A549 (cell line): ENCODE results near the gene MNX1. TPM values are rescaled to one million over a fixed set of nuclear protein-coding genes. Genes with fewer than 3 reads are reported as not detected.

Experiments used
- ATAC-seq, 2 experiments: fragments of 200-7000 bp in 1 of 2; fragments of >200 bp in 1 of 2; cut with Nextera tagmentation in 1 of 2; cut with Tn5 transposase in 1 of 2; 3 replicates each; pipeline versions ENCODE4 v1.8.0 to v1.9.1; 2018 to 2020; ENCODE audit warnings: mild to moderate bottlenecking in 1 of 2, moderate library complexity in 1 of 2
- CTCF ChIA-PET: fragments of 300-600 bp; sonication (Branson Sonifier 250); formaldehyde crosslinking; extraction: SDS; loops from one replicate; lab custom pipeline; 2021; ENCODE audit warnings: antibody characterized with exemption, inconsistent platforms; lab: Yijun Ruan, JAX
- POLR2A ChIA-PET: fragments of 350-600 bp; formaldehyde crosslinking; extraction: SDS; loops from one replicate; lab custom pipeline; 2021; ENCODE audit warnings: antibody characterized with exemption, inconsistent platforms; lab: Yijun Ruan, JAX
- DNase-seq, 2 experiments: peaks; one replicate each; pipeline versions ENCODE4 v3.0.0 to v3.0.0-alpha.2; 2011 to 2016; ENCODE audit warnings: low read depth in 1 of 2, low spot score in 1 of 2
- FAIRE-seq: peaks from 2 replicates; lab custom pipeline; 2011; peaks lifted over from hg19 to GRCh38; lab: Jason Lieb, UNC
- H3K27ac ChIP-seq, 2 experiments: fragments of >200 bp; sonication (Bioruptor Twin); formaldehyde crosslinking; 3 replicates each; pipeline ENCODE4 v1.5.1; 2016 to 2017
- H3K4me1 ChIP-seq: fragments of >200 bp; sonication (Bioruptor Twin); formaldehyde crosslinking; 3 replicates; pipeline ENCODE4 v1.6.1; 2016
- H3K4me2 ChIP-seq: fragments of >200 bp; sonication (Bioruptor Twin); formaldehyde crosslinking; 3 replicates; pipeline ENCODE4 v1.6.1; 2016
- H3K4me3 ChIP-seq: fragments of >200 bp; sonication (Bioruptor Twin); formaldehyde crosslinking; 3 replicates; pipeline ENCODE4 v1.5.1; 2016
- H3K9me3 ChIP-seq: fragments of >200 bp; sonication (Bioruptor Twin); formaldehyde crosslinking; 3 replicates; pipeline ENCODE4 v1.6.1; 2016
- ATOH8 ChIP-seq: fragments of 250-450 bp; sonication (Bioruptor Pico); IDR thresholded peaks from 2 replicates; pipeline ENCODE4 v1.5.0; 2020; ENCODE audit warnings: low read depth, mild to moderate bottlenecking, moderate library complexity
- BCL3 ChIP-seq: fragments of >200 bp; sonication (Bioruptor Twin); formaldehyde crosslinking; IDR thresholded peaks from 3 replicates; pipeline ENCODE4 v1.6.1; 2016
- BHLHE40 ChIP-seq: IDR thresholded peaks from 2 replicates; pipeline ENCODE4 v1.6.1; 2012; ENCODE audit warnings: low read depth, low read length, inconsistent platforms
- CEBPB ChIP-seq, 2 experiments: fragments of >200 bp in 1 of 2; sonication (Bioruptor Twin) in 1 of 2; formaldehyde crosslinking in 1 of 2; IDR thresholded peaks; 2 replicates each; pipeline ENCODE4 v1.6.1; 2012 to 2016
- E2F6 ChIP-seq: IDR thresholded peaks from 2 replicates; pipeline ENCODE4 v1.6.1; 2012; ENCODE audit warnings: low read depth, borderline replicate concordance
- ELK1 ChIP-seq: fragments of 150-350 bp; IDR thresholded peaks from 2 replicates; pipeline ENCODE4 v1.6.1; 2014; ENCODE audit warnings: low read depth, mild to moderate bottlenecking, low read length
- ESRRA ChIP-seq: fragments of 150-350 bp; IDR thresholded peaks from 2 replicates; pipeline ENCODE4 v1.6.1; 2014; ENCODE audit warnings: mild to moderate bottlenecking, low read length, borderline replicate concordance
- FOXS1 ChIP-seq: fragments of 250-450 bp; sonication (Bioruptor Pico); IDR thresholded peaks from 2 replicates; pipeline ENCODE4 v1.5.0; 2020; ENCODE audit warnings: mild to moderate bottlenecking, moderate library complexity
- GATA3 ChIP-seq: IDR thresholded peaks from 2 replicates; pipeline ENCODE4 v1.6.1; 2012; ENCODE audit warnings: borderline replicate concordance
- HOXB13 ChIP-seq: fragments of 250-450 bp; sonication (Bioruptor Pico); IDR thresholded peaks from 2 replicates; pipeline ENCODE4 v1.5.0; 2020; ENCODE audit warnings: low read depth, mild to moderate bottlenecking, moderate library complexity
- MAFK ChIP-seq: fragments of 450-650 bp; IDR thresholded peaks from 2 replicates; pipeline ENCODE4 v1.6.1; 2014; ENCODE audit not compliant: partially characterized antibody
- MAX ChIP-seq: IDR thresholded peaks from 2 replicates; pipeline ENCODE4 v1.6.1; 2012
- MYC ChIP-seq: IDR thresholded peaks from 2 replicates; pipeline ENCODE4 v1.6.1; 2012; ENCODE audit warnings: mild to moderate bottlenecking, inconsistent platforms, low read length, improper control_type of control experiment, borderline replicate concordance
- NPAS2 ChIP-seq: fragments of 250-450 bp; sonication (Bioruptor Pico); IDR thresholded peaks from 2 replicates; pipeline ENCODE4 v1.8.0; 2022; ENCODE audit warnings: mild to moderate bottlenecking, moderate library complexity, borderline replicate concordance
- NR3C1 ChIP-seq: fragments of >200 bp; sonication (Bioruptor Twin); formaldehyde crosslinking; IDR thresholded peaks from 3 replicates; pipeline ENCODE4 v1.6.1; 2017
- PBX3 ChIP-seq: IDR thresholded peaks from 2 replicates; pipeline ENCODE4 v1.6.1; 2012
- PHF8 ChIP-seq: fragments of 200-600 bp; sonication (generic); IDR thresholded peaks from 2 replicates; pipeline ENCODE4 v1.6.1; 2016; ENCODE audit warnings: low read depth, mild to moderate bottlenecking, antibody characterized with exemption, moderate library complexity, borderline replicate concordance
- POLR2A ChIP-seq: IDR thresholded peaks from 2 replicates; pipeline ENCODE4 v1.6.1; 2012; ENCODE audit warnings: mild to moderate bottlenecking, low read length
- RAD21 ChIP-seq, 2 experiments: fragments of >200 bp in 1 of 2; sonication (Bioruptor Twin) in 1 of 2; formaldehyde crosslinking in 1 of 2; IDR thresholded peaks in 1 of 2; conservative IDR thresholded peaks in 1 of 2; 2 replicates in 1 of 2; 3 replicates in 1 of 2; pipeline ENCODE4 v1.6.1; 2012 to 2018; ENCODE audit warnings: inconsistent platforms in 1 of 2
- RARB ChIP-seq: fragments of 250-450 bp; sonication (Bioruptor Pico); IDR thresholded peaks from 2 replicates; pipeline ENCODE4 v1.8.0; 2021; ENCODE audit warnings: mild to moderate bottlenecking, moderate library complexity
- RCOR1 ChIP-seq: fragments of 150-350 bp; IDR thresholded peaks from 2 replicates; pipeline ENCODE4 v1.6.1; 2014; ENCODE audit warnings: antibody characterized with exemption, low read length, low read depth
- SMC3 ChIP-seq: fragments of >200 bp; sonication (Bioruptor Twin); formaldehyde crosslinking; IDR thresholded peaks from 3 replicates; pipeline ENCODE4 v1.6.1; 2018; ENCODE audit warnings: inconsistent platforms
- USF2 ChIP-seq: fragments of 450-650 bp; IDR thresholded peaks from 2 replicates; pipeline ENCODE4 v1.6.1; 2014; ENCODE audit warnings: antibody characterized with exemption
- ZC3H11A ChIP-seq: fragments of 450-650 bp; IDR thresholded peaks from 2 replicates; pipeline ENCODE4 v1.6.1; 2014; ENCODE audit warnings: antibody characterized with exemption, mild to moderate bottlenecking
- ZFP36 ChIP-seq: fragments of 450-650 bp; IDR thresholded peaks from 2 replicates; pipeline ENCODE4 v1.6.1; 2014; ENCODE audit warnings: borderline replicate concordance; ENCODE audit not compliant: partially characterized antibody
- WGBS: methylation state at CpG from one replicate; pipeline ENCODE4 v1.1.6; 2017; ENCODE audit errors: missing lambda C conversion rate; 5-methylcytosine and 5-hydroxymethylcytosine counted together
- polyA plus RNA-seq, 4 experiments: library from polyadenylated mRNA; depleted of rRNA in 3 of 4; stranded (reverse); fragments of >200 nt; fragmentation: RNase III in 1 of 4; extraction: RNeasy Plus Mini Kit Qiagen cat#74134 plus additional on column Dnase treatment in 1 of 4; gene quantifications; 2 replicates in 3 of 4; 3 replicates in 1 of 4; pipeline ENCODE4 v1.2.3, GENCODE V29; 2011 to 2017

The MNX1 gene
- polyA plus RNA-seq, 2 of the 4 experiments (the other 2 are of a cell fraction): 0.70 to 4.5 TPM

GRCh38 chr7:157028199-157028903 lies 17.9 kb upstream of the MNX1 start:
- POLR2A ChIA-PET: no interaction called here

DNA sequence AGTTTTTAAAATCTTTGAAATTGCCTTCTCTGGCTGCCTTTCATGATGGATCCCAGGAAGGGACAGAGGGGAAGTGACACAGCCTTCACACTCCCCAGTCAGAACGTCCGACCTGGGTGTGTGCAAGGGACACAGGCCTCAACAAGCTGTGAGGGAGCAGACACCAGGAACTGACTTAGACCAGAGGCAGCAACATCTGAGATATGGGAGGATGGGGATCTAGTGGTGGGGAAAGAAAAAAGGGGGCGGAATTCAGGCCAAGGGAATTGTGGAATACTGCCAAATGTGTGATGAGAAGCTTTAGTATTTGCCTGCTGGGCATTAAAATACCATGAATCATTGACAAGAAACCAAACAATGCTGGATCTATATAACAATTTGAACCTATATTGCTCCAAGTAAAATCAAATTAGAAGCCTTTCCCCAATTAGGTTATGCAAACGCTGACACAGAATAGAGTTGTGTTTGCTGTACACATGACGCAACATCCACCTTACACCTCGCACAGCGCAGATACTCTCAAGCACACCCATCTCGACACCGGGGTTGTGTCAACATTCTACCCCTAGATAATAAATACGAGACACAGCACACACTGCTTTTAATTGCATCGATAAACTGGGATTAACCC lies 17.2 kb upstream of the MNX1 start:
- CTCF ChIA-PET: no interaction called here

More at GRCh38 chr7:157028199-157028903, 17.9 kb upstream of the MNX1 start:
- WGBS: 60% methylated on average over 16 of the region's 16 CpGs
- H3K27ac ChIP-seq: no peak overlapping the region
- H3K4me1 ChIP-seq: peaks cover 11% of the 10 kb centered on the region
- peak overlapping the region; percentile 28 for H3K4me2 ChIP-seq
- no peak overlapping the region for H3K4me3 ChIP-seq
- CTCF ChIA-PET: interaction anchor here (1.6 kb wide), 1 partner anchor 15 kb away, joined by 4 read pairs; no protein-coding TSS in a partner anchor
- ATAC-seq (no peak; a peak in 1 of 6 replicates), FAIRE-seq (no peak), DNase-seq (no peak)
- no peaks in the 10 kb centered on the region for H3K9me3 ChIP-seq
- TF ChIP-seq RAD21 (conservative IDR thresholded peaks at IDR 0.05 in 1 of 2, IDR thresholded peaks at IDR 0.05 in 1 of 2) (no peak), SMC3 (no peak), HOXB13 (no peak), RCOR1 (no peak), PHF8 (no peak), NPAS2 (CRISPR knock-in tag) (no peak), BHLHE40 (no peak), GATA3 (no peak), RARB (CRISPR knock-in tag) (no peak), CEBPB (IDR thresholded peaks at IDR 0.05) (no peak), BCL3 (no peak), FOXS1 (CRISPR knock-in tag) (no peak), MYC (no peak), USF2 (no peak), MAX (no peak), ESRRA (no peak), POLR2A (no peak), MAFK (no peak)

GRCh38 chr7:157024716-157025115 lies 14.3 kb upstream of the MNX1 start:
- no peak for ATAC-seq
- Histone ChIP-seq H3K4me3 (no peak overlapping the region), H3K9me3 (no peaks in the 10 kb centered on the region), H3K27ac (no peak overlapping the region), H3K4me1 (peaks cover 11% of the 10 kb centered on the region), H3K4me2 (no peak overlapping the region)
- CTCF ChIA-PET: interaction anchor here (0.6 kb wide), 1 partner anchor 12 kb away, joined by 3 read pairs; no protein-coding TSS in a partner anchor
- 69% methylated on average over 3 of the region's 3 CpGs for WGBS
- FAIRE-seq: no peak
- no peak for DNase-seq
- POLR2A ChIA-PET: no interaction called here
- TF ChIP-seq PBX3 (no peak), USF2 (no peak), ATOH8 (no peak), E2F6 (no peak), NR3C1 (no peak), GATA3 (no peak), MYC (no peak), CEBPB (IDR thresholded peaks at IDR 0.05) (no peak), ZC3H11A (no peak), ZFP36 (no peak), ELK1 (no peak)

More for the DNA sequence above, 17.2 kb upstream of the MNX1 start:
- Histone ChIP-seq H3K9me3 (no peaks in the 10 kb centered on the region), H3K4me1 (peaks cover 11% of the 10 kb centered on the region), H3K4me3 (no peak overlapping the region), H3K4me2 (peak overlapping the region; percentile 28), H3K27ac (no peak overlapping the region)
- peak in 1 of 2 experiments; percentile 42; a peak in 3 of 6 replicates for ATAC-seq
- 37% methylated on average over 11 of the region's 11 CpGs for WGBS
- no peak for DNase-seq
- FAIRE-seq: no peak
- POLR2A ChIA-PET: no interaction called here
- TF ChIP-seq NPAS2 (CRISPR knock-in tag): no peak
- TF ChIP-seq CEBPB (IDR thresholded peaks at IDR 0.05): peak in 1 of 2 experiments; percentile 72; a peak in 2 of 4 replicates
